Loucy (cell line): ENCODE data around the gene ITGB1BP1.
A peak's percentile ranks its signal among the peaks of the same experiment; 100 is the strongest.
"Not testable (repeated sequence)": the region's sequence is repeated elsewhere in the genome, so short reads cannot be mapped to it uniquely, and the experiment has no call there.

Source experiments
- H2AFZ ChIP-seq: fragments of 200-600 bp; sonication (generic); 2 replicates; pipeline ENCODE4 v1.6.0; 2016; ENCODE audit warnings: antibody characterized with exemption, mild to moderate bottlenecking, low read length, moderate library complexity
- H3F3A ChIP-seq: fragments of 200-600 bp; 2 replicates; pipeline ENCODE4 v1.6.0; 2016; ENCODE audit warnings: antibody characterized with exemption, low read depth, mild to moderate bottlenecking
- H3K27me3 ChIP-seq: fragments of 200-600 bp; sonication (generic); 2 replicates; pipeline ENCODE4 v1.6.1; 2014; ENCODE audit warnings: low read length, mild to moderate bottlenecking; ENCODE audit not compliant: insufficient read depth, poor library complexity, severe bottlenecking
- H3K36me3 ChIP-seq: fragments of 200-600 bp; sonication (generic); 2 replicates; pipeline ENCODE4 v1.6.1; 2016; ENCODE audit warnings: low read length; ENCODE audit not compliant: insufficient read depth
- H3K4me1 ChIP-seq: fragments of 200-600 bp; sonication (generic); 2 replicates; pipeline ENCODE4 v1.5.1; 2014; ENCODE audit warnings: low read length, mild to moderate bottlenecking; ENCODE audit not compliant: insufficient read depth, poor library complexity, severe bottlenecking
- H3K4me2 ChIP-seq: fragments of 200-600 bp; sonication (generic); 2 replicates; pipeline ENCODE4 v1.6.0; 2014; ENCODE audit warnings: antibody characterized with exemption, low read length, low read depth, mild to moderate bottlenecking; ENCODE audit not compliant: poor library complexity, severe bottlenecking
- H3K4me3 ChIP-seq: fragments of 200-600 bp; sonication (generic); 2 replicates; pipeline ENCODE4 v1.5.1; 2014; ENCODE audit warnings: low read length, mild to moderate bottlenecking, mixed read lengths; ENCODE audit not compliant: poor library complexity, severe bottlenecking
- H3K79me2 ChIP-seq: fragments of 200-600 bp; sonication (generic); 2 replicates; pipeline ENCODE4 v1.6.1; 2014; ENCODE audit warnings: low read length; ENCODE audit not compliant: insufficient read depth
- H3K9ac ChIP-seq: fragments of 200-600 bp; sonication (generic); 2 replicates; pipeline ENCODE4 v1.6.0; 2014; ENCODE audit warnings: mild to moderate bottlenecking, low read depth, low read length, moderate library complexity; ENCODE audit not compliant: poor library complexity, severe bottlenecking
- H3K9me2 ChIP-seq: fragments of 200-600 bp; sonication (generic); replicated peaks from 2 replicates; pipeline ENCODE4 v1.6.1; 2016; ENCODE audit warnings: low read depth, low read length, mixed read lengths
- H3K9me3 ChIP-seq: fragments of 200-600 bp; sonication (generic); 2 replicates; pipeline ENCODE4 v1.6.1; 2014; ENCODE audit warnings: mild to moderate bottlenecking, antibody characterized with exemption, low read length, low read depth; ENCODE audit not compliant: insufficient read depth
- H4K20me1 ChIP-seq: fragments of 200-600 bp; sonication (generic); 2 replicates; pipeline ENCODE4 v1.6.0; 2014; ENCODE audit warnings: antibody characterized with exemption, low read length, mild to moderate bottlenecking; ENCODE audit not compliant: insufficient read depth, poor library complexity, severe bottlenecking
- CTCF ChIP-seq: fragments of 200-600 bp; sonication (generic); conservative IDR thresholded peaks from 2 replicates; pipeline ENCODE4 v1.5.1; 2014; ENCODE audit warnings: mild to moderate bottlenecking, antibody characterized with exemption, low read length
- EZH2phosphoT487 ChIP-seq: fragments of 200-600 bp; IDR thresholded peaks from 2 replicates; pipeline ENCODE4 v1.6.1; 2018; ENCODE audit warnings: antibody characterized with exemption, mild to moderate bottlenecking, moderate library complexity, borderline replicate concordance

ITGB1BP1 gene

GRCh38 chr2:9401059-9401547 is 22.2 kb downstream of the ITGB1BP1 start:
- Histone ChIP-seq H3K9me3 (no peaks in the 10 kb centered on the region), H3K4me3 (no peak overlapping the region), H4K20me1 (no peaks in the 10 kb centered on the region), H3K9ac (no peak overlapping the region), H3K9me2 (no peaks in the 10 kb centered on the region), H3F3A (peaks cover 3% of the 10 kb centered on the region; the same call in 1 of the 2 replicates), H3K4me2 (no peak overlapping the region), H3K4me1 (peaks cover 7% of the 10 kb centered on the region), H2AFZ (no peak overlapping the region), H3K79me2 (no peaks in the 10 kb centered on the region), H3K27me3 (no peaks in the 10 kb centered on the region), H3K36me3 (peaks cover 8% of the 10 kb centered on the region; the same call in 1 of the 2 replicates)
- TF ChIP-seq EZH2phosphoT487 = no peak
- no peak for TF ChIP-seq CTCF

GRCh38 chr2:9400268-9401058 is 22.9 kb downstream of the ITGB1BP1 start:
- peaks cover 8% of the 10 kb centered on the region; the same call in 1 of the 2 replicates for H3K36me3 ChIP-seq
- H3K4me3 ChIP-seq = no peak overlapping the region
- no peak overlapping the region for H3K9ac ChIP-seq
- H3K9me3 ChIP-seq = no peaks in the 10 kb centered on the region
- H2AFZ ChIP-seq = no peak overlapping the region
- H3K79me2 ChIP-seq = no peaks in the 10 kb centered on the region
- peaks cover 7% of the 10 kb centered on the region for H3K4me1 ChIP-seq
- no peak overlapping the region for H3K4me2 ChIP-seq
- no peak for TF ChIP-seq EZH2phosphoT487
- TF ChIP-seq CTCF = no peak
- peaks cover 3% of the 10 kb centered on the region; the same call in 1 of the 2 replicates for H3F3A ChIP-seq
- no peaks in the 10 kb centered on the region for H4K20me1 ChIP-seq
- H3K9me2 ChIP-seq = no peaks in the 10 kb centered on the region
- no peaks in the 10 kb centered on the region for H3K27me3 ChIP-seq

- Histone ChIP-seq H3K27me3 (no peaks in the 10 kb centered on the region), H3K4me1 (peaks cover 7% of the 10 kb centered on the region), H3K9me2 (no peaks in the 10 kb centered on the region), H3F3A (peaks cover 3% of the 10 kb centered on the region; the same call in 1 of the 2 replicates), H3K9ac (no peak overlapping the region), H2AFZ (no peak overlapping the region), H3K36me3 (peaks cover 13% of the 10 kb centered on the region; the same call in 1 of the 2 replicates), H3K9me3 (no peaks in the 10 kb centered on the region), H3K79me2 (no peaks in the 10 kb centered on the region), H3K4me2 (peak overlapping the region; percentile 53), H3K4me3 (no peak overlapping the region), H4K20me1 (no peaks in the 10 kb centered on the region)
- TF ChIP-seq CTCF = no peak
- TF ChIP-seq EZH2phosphoT487 = no peak
Measured at GRCh38 chr2:9398881-9399780, 24.2 kb downstream of the ITGB1BP1 start.

- H3K36me3 ChIP-seq = peaks cover 13% of the 10 kb centered on the region; the same call in 1 of the 2 replicates
- not testable (repeated sequence) for H3K27me3 ChIP-seq, H3F3A ChIP-seq
Measured at GRCh38 chr2:9398251-9398650, 25.1 kb downstream of the ITGB1BP1 start.

More at GRCh38 chr2:9398251-9398650, 25.1 kb downstream of the ITGB1BP1 start:
- not testable (repeated sequence) for H3K9me2 ChIP-seq, H4K20me1 ChIP-seq, H3K79me2 ChIP-seq, H3K4me1 ChIP-seq, H3K9me3 ChIP-seq, H2AFZ ChIP-seq, H3K9ac ChIP-seq, H3K4me2 ChIP-seq, H3K4me3 ChIP-seq
